ENCODE results near the gene SMIM34.
"Not testable (repeated sequence)": the region's sequence is repeated elsewhere in the genome, so short reads cannot be mapped to it uniquely, and the experiment has no call there.

GRCh38 chr21:34429710-34430109 lies 6.0 kb upstream of the SMIM34 start:
- TF ChIP-seq CTCF, POLR2A (IDR thresholded peaks at IDR 0.05): not testable (repeated sequence)
